Trophoblast cell (in vitro differentiated cells and primary cell): ENCODE measurements around the gene AP3D1.
A peak's percentile ranks its signal among the peaks of the same experiment; 100 is the strongest.

Experiments
- DNase-seq, 2 donors: peaks; one replicate each; pipeline ENCODE4 v3.0.0-alpha.2; 2016
- H2AFZ ChIP-seq: 2 replicates; pipeline ENCODE4 v1.6.1; 2013; ENCODE audit warnings: low read length, moderate library complexity, mild to moderate bottlenecking; ENCODE audit not compliant: insufficient read depth, poor library complexity
- H2AK5ac ChIP-seq: 2 replicates; pipeline ENCODE4 v1.6.1; 2013; ENCODE audit warnings: mild to moderate bottlenecking, low read length
- H2BK120ac ChIP-seq: 2 replicates; pipeline ENCODE4 v1.6.1; 2013; ENCODE audit warnings: low read length, mild to moderate bottlenecking, moderate library complexity; ENCODE audit not compliant: insufficient read depth, poor library complexity
- H2BK12ac ChIP-seq: 2 replicates; pipeline ENCODE4 v1.6.1; 2013; ENCODE audit warnings: mild to moderate bottlenecking, low read length, moderate library complexity
- H2BK5ac ChIP-seq: 2 replicates; pipeline ENCODE4 v1.6.1; 2013; ENCODE audit warnings: low read length, low read depth, moderate library complexity, mild to moderate bottlenecking; ENCODE audit not compliant: poor library complexity
- H3K14ac ChIP-seq: 2 replicates; pipeline ENCODE4 v1.6.1; 2013; ENCODE audit warnings: mild to moderate bottlenecking, low read length
- H3K18ac ChIP-seq: 2 replicates; pipeline ENCODE4 v1.6.1; 2013; ENCODE audit warnings: mild to moderate bottlenecking, low read length
- H3K23ac ChIP-seq: 2 replicates; pipeline ENCODE4 v1.6.1; 2013; ENCODE audit warnings: low read length
- H3K27ac ChIP-seq: 2 replicates; pipeline ENCODE4 v1.5.1; 2013; ENCODE audit warnings: low read depth, mild to moderate bottlenecking, inconsistent platforms, low read length, moderate library complexity
- H3K27me3 ChIP-seq: 2 replicates; pipeline ENCODE4 v1.6.1; 2013; ENCODE audit warnings: inconsistent platforms, mild to moderate bottlenecking, low read length, moderate library complexity; ENCODE audit not compliant: insufficient read depth
- H3K36me3 ChIP-seq, 2 experiments: 1 replicate in 1 of 2; 2 replicates in 1 of 2; pipeline ENCODE4 v1.6.1; 2013; ENCODE audit warnings: low read length in 2 of 2, mild to moderate bottlenecking in 2 of 2, moderate library complexity in 1 of 2; ENCODE audit not compliant: insufficient read depth in 2 of 2, control insufficient read depth in 1 of 2
- H3K4ac ChIP-seq: 2 replicates; pipeline ENCODE4 v1.6.1; 2013; ENCODE audit warnings: low read depth, mild to moderate bottlenecking, low read length, moderate library complexity
- H3K4me1 ChIP-seq, 2 experiments: 1 replicate in 1 of 2; 2 replicates in 1 of 2; pipeline ENCODE4 v1.6.1; 2013; ENCODE audit warnings: low read length in 2 of 2, mild to moderate bottlenecking in 2 of 2, moderate library complexity in 1 of 2; ENCODE audit not compliant: insufficient read depth in 2 of 2, control insufficient read depth in 1 of 2
- H3K4me2 ChIP-seq: 2 replicates; pipeline ENCODE4 v1.6.1; 2013; ENCODE audit warnings: inconsistent platforms, mild to moderate bottlenecking, low read length, moderate library complexity
- H3K4me3 ChIP-seq: 2 replicates; pipeline ENCODE4 v1.5.1; 2013; ENCODE audit warnings: mild to moderate bottlenecking, low read depth, low read length, inconsistent platforms
- H3K79me1 ChIP-seq: one replicate; pipeline ENCODE4 v1.6.1; 2013; ENCODE audit warnings: low read length
- H3K79me2 ChIP-seq: 2 replicates; pipeline ENCODE4 v1.6.1; 2013; ENCODE audit warnings: low read length, mild to moderate bottlenecking; ENCODE audit not compliant: control insufficient read depth, insufficient read depth, poor library complexity
- H3K9ac ChIP-seq: 2 replicates; pipeline ENCODE4 v1.6.1; 2013; ENCODE audit warnings: mild to moderate bottlenecking, low read length
- H3K9me3 ChIP-seq: 2 replicates; pipeline ENCODE4 v1.6.1; 2013; ENCODE audit warnings: low read depth, mild to moderate bottlenecking, control low read depth, inconsistent platforms, low read length; ENCODE audit not compliant: insufficient read depth
- H4K12ac ChIP-seq: 2 replicates; pipeline ENCODE4 v1.6.1; 2013; ENCODE audit warnings: low read depth, mild to moderate bottlenecking, low read length, moderate library complexity
- H4K8ac ChIP-seq: 2 replicates; pipeline ENCODE4 v1.6.1; 2013; ENCODE audit warnings: low read depth, mild to moderate bottlenecking, low read length, moderate library complexity
- H4K91ac ChIP-seq: one replicate; pipeline ENCODE4 v1.6.1; 2013; ENCODE audit warnings: low read depth, mild to moderate bottlenecking, low read length, moderate library complexity
- WGBS: extraction: QIAGEN DNeasy Blood & Tissue Kit; methylation state at CpG from one replicate; pipeline ENCODE4 v1.1.7; 2013; ENCODE audit warnings: missing lambda C conversion rate; ENCODE audit not compliant: insufficient read length, insufficient coverage; ENCODE audit errors: extremely low coverage; 5-methylcytosine and 5-hydroxymethylcytosine counted together

The AP3D1 gene

DNA sequence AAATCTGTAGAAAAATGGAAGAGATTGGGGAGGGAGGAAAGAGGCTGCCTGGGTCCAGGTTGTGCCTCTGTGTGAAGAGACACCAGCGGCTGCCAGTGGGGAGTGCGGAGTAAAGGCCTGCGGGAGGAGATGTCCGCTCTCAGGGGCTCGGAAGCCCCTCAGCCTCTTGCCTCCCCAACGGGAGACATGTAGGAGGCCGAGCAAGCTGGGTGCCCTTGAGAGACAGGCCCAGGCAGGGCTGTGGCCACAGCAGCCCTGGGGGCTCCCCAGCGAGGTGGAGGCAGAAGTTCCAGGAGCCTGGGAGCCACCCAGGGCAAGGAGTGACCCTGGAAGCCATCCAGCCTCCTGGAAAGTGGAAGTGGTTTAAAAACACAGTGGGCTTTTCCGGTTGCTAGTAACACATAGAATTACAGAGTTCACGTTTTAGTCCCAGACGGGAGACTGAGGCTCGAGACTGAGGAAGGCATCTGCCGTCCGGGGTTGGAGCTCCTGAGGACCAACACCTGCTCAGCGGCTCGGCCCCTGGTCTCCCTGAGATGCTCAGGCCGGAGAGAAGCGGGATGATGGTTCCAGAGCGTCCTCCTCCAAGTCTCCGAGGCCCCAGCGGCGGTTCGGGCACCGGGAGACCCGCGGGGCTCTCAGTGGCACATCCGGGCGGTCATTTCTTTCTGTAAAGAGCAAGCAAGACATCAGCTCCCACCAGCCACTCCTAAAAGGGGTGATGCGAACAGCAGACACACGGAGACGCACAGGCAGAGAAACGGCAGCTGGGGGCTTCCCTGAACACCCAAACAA, 78.4 kb downstream of the AP3D1 start:
- no peak for DNase-seq
- H3K4me2 ChIP-seq: no peak overlapping the region
- no peak overlapping the region for H3K4ac ChIP-seq
- H2AFZ ChIP-seq: no peak overlapping the region
- no peak overlapping the region for H2BK5ac ChIP-seq
- H3K27me3 ChIP-seq: no peaks in the 10 kb centered on the region
- H2AK5ac ChIP-seq: no peak overlapping the region
- H4K12ac ChIP-seq: no peak overlapping the region
- no peak overlapping the region for H3K18ac ChIP-seq
- no peak overlapping the region for H3K4me3 ChIP-seq
- H3K79me1 ChIP-seq: no peaks in the 10 kb centered on the region
- H3K23ac ChIP-seq: no peak overlapping the region
- no peak overlapping the region for H2BK12ac ChIP-seq
- H2BK120ac ChIP-seq: no peak overlapping the region
- H3K79me2 ChIP-seq: no peaks in the 10 kb centered on the region
- H3K27ac ChIP-seq: no peak overlapping the region
- no peak overlapping the region for H4K91ac ChIP-seq
- H4K8ac ChIP-seq: no peak overlapping the region
- no peak overlapping the region for H3K14ac ChIP-seq
- WGBS: no CpG with 5 or more reads among the region's 32 CpGs
- peaks cover 52 to 54% of the 10 kb centered on the region in 2 experiments for H3K36me3 ChIP-seq
- H3K9ac ChIP-seq: no peak overlapping the region
- peaks cover 2% of the 10 kb centered on the region for H3K9me3 ChIP-seq
- no peaks in the 10 kb centered on the region for H3K4me1 ChIP-seq

DNA sequence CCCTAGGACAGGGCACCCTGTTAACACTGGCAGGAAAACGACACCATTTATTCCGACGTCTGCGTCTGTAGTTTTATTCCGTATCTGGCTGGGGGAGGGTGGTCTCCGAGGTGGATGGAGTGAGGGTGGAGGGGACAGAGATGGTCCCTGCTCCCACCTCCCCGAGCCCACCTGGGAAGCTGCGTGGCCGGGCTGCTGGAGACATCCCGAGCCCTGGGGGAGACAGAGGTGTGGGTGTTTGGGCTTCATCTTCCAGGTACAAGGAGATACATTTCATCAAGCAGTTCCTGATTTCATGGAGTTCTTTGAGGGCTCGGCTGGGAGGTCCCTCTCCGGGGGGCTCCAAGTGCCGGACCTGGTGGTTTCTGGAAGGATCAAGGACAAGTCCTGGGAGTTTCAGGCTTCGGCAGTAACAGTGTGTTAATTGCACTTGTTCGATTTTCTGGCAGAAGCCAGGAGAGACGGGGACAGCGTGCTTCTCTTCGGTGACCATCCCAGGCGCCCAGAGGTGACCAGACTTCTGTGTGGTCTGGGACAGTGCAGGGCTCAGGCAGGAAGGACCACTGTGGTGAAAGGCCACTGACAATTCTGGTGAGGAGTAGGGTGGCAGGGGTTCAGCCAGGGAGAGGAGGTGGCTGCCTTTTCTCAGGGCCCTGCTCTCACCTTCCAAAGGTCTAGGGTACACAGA, 80.2 kb downstream of the AP3D1 start:
- Histone ChIP-seq H2BK5ac (no peak overlapping the region), H3K79me1 (no peaks in the 10 kb centered on the region), H2AK5ac (no peak overlapping the region), H3K9me3 (no peaks in the 10 kb centered on the region), H3K23ac (no peak overlapping the region), H2AFZ (no peak overlapping the region), H3K27me3 (no peaks in the 10 kb centered on the region), H3K4me3 (no peak overlapping the region), H3K27ac (no peak overlapping the region), H4K91ac (no peak overlapping the region), H3K4ac (no peak overlapping the region), H3K4me2 (no peak overlapping the region), H3K14ac (no peak overlapping the region), H4K8ac (no peak overlapping the region), H3K18ac (no peak overlapping the region), H3K4me1 (no peaks in the 10 kb centered on the region), H2BK12ac (no peak overlapping the region), H3K36me3 (peaks cover 37% of the 10 kb centered on the region in 2 experiments), H3K9ac (peak overlapping the region; percentile 34), H4K12ac (no peak overlapping the region), H3K79me2 (no peaks in the 10 kb centered on the region), H2BK120ac (no peak overlapping the region)
- no peak for DNase-seq
- no CpG with 5 or more reads among the region's 19 CpGs for WGBS

DNA sequence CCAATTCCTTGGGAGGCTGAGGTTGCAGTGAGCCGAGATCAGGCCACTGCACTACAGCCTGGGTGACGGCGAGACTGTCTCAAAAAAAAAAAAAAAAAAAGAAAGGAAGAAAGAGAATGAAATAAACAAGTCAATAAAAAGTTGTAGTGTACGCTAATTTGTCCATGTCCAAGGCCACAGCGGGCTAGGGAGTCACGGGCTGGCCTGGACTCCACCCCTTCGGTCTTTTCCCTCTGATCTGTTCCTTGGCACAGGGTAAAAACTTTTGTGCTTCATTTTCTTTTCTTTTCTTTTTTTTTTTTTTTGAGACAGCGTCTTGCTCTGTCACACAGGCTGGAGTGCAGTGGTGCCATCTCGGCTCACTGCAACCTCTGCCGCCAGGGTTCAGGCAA, 80.9 kb downstream of the AP3D1 start:
- WGBS: no CpG with 5 or more reads among the region's 10 CpGs

DNA sequence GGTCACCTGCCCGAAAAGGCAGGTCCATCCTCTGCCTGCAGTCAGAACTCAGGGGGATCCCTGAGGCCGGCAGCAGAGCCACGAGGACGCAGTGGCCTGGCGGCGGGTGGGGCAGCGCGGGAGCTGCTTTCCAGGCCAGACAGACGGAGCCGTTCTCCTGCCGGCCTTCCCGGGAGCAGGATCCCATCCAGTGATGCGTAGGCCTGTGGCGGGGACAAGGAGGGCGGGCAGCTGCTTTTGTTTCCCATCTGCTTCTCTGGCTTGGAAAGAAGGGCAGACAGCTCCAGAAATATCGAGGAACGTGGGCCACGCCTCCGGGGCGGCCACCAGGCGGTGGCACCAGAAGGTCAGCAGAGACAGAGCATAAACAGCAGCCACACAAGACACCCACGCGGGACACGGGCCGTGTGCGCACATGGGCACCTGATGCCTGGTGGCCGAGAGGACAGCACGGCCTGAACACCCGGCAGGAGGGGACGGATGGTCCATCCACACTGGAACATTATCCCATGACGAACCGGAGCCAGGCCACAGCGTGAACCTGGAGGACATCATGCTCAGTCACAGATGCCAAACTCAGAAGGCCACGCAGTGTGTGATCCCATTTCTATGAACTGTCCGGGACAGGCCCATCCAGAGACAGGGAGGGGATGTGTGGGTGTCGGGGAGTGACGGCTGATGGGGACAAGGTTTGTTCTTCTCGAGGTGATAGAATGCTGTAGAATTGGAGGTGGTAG, 86.4 kb downstream of the AP3D1 start:
- Histone ChIP-seq H3K9ac (no peak overlapping the region), H3K4me3 (no peak overlapping the region), H3K27me3 (no peaks in the 10 kb centered on the region), H3K36me3 (no peaks in the 10 kb centered on the region), H2AK5ac (peak overlapping the region; percentile 16), H3K18ac (no peak overlapping the region), H3K27ac (no peak overlapping the region), H3K23ac (no peak overlapping the region), H2AFZ (no peak overlapping the region), H3K4me2 (no peak overlapping the region), H2BK12ac (no peak overlapping the region), H3K79me1 (peaks cover 18% of the 10 kb centered on the region), H4K91ac (no peak overlapping the region), H4K8ac (no peak overlapping the region), H3K4me1 (peaks cover 14 to 17% of the 10 kb centered on the region in 2 experiments), H3K14ac (no peak overlapping the region), H4K12ac (no peak overlapping the region), H2BK5ac (no peak overlapping the region), H3K4ac (no peak overlapping the region), H3K79me2 (peaks cover 8% of the 10 kb centered on the region), H2BK120ac (no peak overlapping the region), H3K9me3 (no peaks in the 10 kb centered on the region)
- WGBS: no CpG with 5 or more reads among the region's 38 CpGs
- DNase-seq: no peak

More for the DNA sequence above, 80.9 kb downstream of the AP3D1 start:
- Histone ChIP-seq H3K9ac (no peak overlapping the region), H2AFZ (no peak overlapping the region), H3K27ac (no peak overlapping the region), H3K4me3 (no peak overlapping the region), H3K4ac (no peak overlapping the region), H3K18ac (no peak overlapping the region), H3K9me3 (no peaks in the 10 kb centered on the region), H2BK12ac (no peak overlapping the region), H3K79me1 (no peaks in the 10 kb centered on the region), H3K14ac (no peak overlapping the region), H3K4me1 (no peaks in the 10 kb centered on the region), H3K36me3 (peaks cover 32% of the 10 kb centered on the region in 2 experiments), H4K8ac (no peak overlapping the region), H3K4me2 (no peak overlapping the region), H2BK5ac (no peak overlapping the region), H4K91ac (no peak overlapping the region), H2AK5ac (no peak overlapping the region), H3K23ac (no peak overlapping the region), H3K79me2 (no peaks in the 10 kb centered on the region), H2BK120ac (no peak overlapping the region), H4K12ac (no peak overlapping the region), H3K27me3 (no peaks in the 10 kb centered on the region)
- DNase-seq: no peak
